Ishikawa (cell line): ENCODE results near the gene HYDIN.

Source experiments
- CEBPB ChIP-seq: IDR thresholded peaks from 2 replicates; pipeline ENCODE4 v1.6.1; 2012
- MAX ChIP-seq: IDR thresholded peaks from 2 replicates; pipeline ENCODE4 v1.6.1; 2012
- NFIC ChIP-seq: IDR thresholded peaks from 2 replicates; pipeline ENCODE4 v1.6.1; 2012
- YY1 ChIP-seq: IDR thresholded peaks from 2 replicates; pipeline ENCODE4 v1.6.1; 2012; ENCODE audit warnings: low read depth

- TF ChIP-seq YY1 = no peak
- TF ChIP-seq MAX = no peak
- no peak for TF ChIP-seq NFIC
- no peak for TF ChIP-seq CEBPB
Measured at GRCh38 chr16:70764632-70765031, 465.9 kb downstream of the HYDIN start.
